SK-N-SH treated with all-trans-retinoic acid at 6 μM for 48 hours (cell line): Measurements from ENCODE around the gene BICD1.

Source experiments
- ATAC-seq: fragments of 200-7000 bp; cut with Tn5 transposase; 3 replicates; pipeline ENCODE4 v1.9.1; 2020; ENCODE audit warnings: mild to moderate bottlenecking, moderate library complexity
- CSRNP3 ChIP-seq: fragments of 250-450 bp; sonication (Bioruptor Pico); IDR thresholded peaks from 2 replicates; pipeline ENCODE4 v1.5.1; 2021; ENCODE audit warnings: mild to moderate bottlenecking, moderate library complexity
- ESRRG ChIP-seq: fragments of 250-450 bp; sonication (Bioruptor Pico); IDR thresholded peaks from 2 replicates; pipeline ENCODE4 v1.6.1; 2021; ENCODE audit warnings: mild to moderate bottlenecking
- GLIS3 ChIP-seq: fragments of 250-450 bp; sonication (Bioruptor Pico); IDR thresholded peaks from 2 replicates; pipeline ENCODE4 v1.5.0; 2020; ENCODE audit warnings: mild to moderate bottlenecking, moderate library complexity
- OSR1 ChIP-seq: fragments of 250-450 bp; sonication (Bioruptor Pico); IDR thresholded peaks from 2 replicates; pipeline ENCODE4 v1.8.0; 2022; ENCODE audit warnings: moderate library complexity, mild to moderate bottlenecking, inconsistent platforms
- POU6F1 ChIP-seq: fragments of 250-450 bp; sonication (Bioruptor Pico); IDR thresholded peaks from 2 replicates; pipeline ENCODE4 v1.8.0; 2021; ENCODE audit warnings: low read depth, mild to moderate bottlenecking, moderate library complexity, borderline replicate concordance
- PPARA ChIP-seq: fragments of 250-450 bp; sonication (Bioruptor Pico); IDR thresholded peaks from 2 replicates; pipeline ENCODE4 v1.5.0; 2020; ENCODE audit warnings: mild to moderate bottlenecking, borderline replicate concordance
- RARB ChIP-seq: fragments of 250-450 bp; sonication (Bioruptor Pico); IDR thresholded peaks from 2 replicates; pipeline ENCODE4 v1.8.0; 2021; ENCODE audit warnings: mild to moderate bottlenecking, moderate library complexity
- SNAI2 ChIP-seq: fragments of 250-450 bp; sonication (Bioruptor Pico); IDR thresholded peaks from 2 replicates; pipeline ENCODE4 v1.5.0; 2020; ENCODE audit warnings: mild to moderate bottlenecking, moderate library complexity
- TSHZ2 ChIP-seq: fragments of 250-450 bp; sonication (Bioruptor Pico); IDR thresholded peaks from 2 replicates; pipeline ENCODE4 v1.5.0; 2020; ENCODE audit warnings: mild to moderate bottlenecking, moderate library complexity
- ZC3H10 ChIP-seq: fragments of 250-450 bp; sonication (Bioruptor Pico); IDR thresholded peaks from 2 replicates; pipeline ENCODE4 v1.5.1; 2021; ENCODE audit warnings: mild to moderate bottlenecking, moderate library complexity
- ZFP3 ChIP-seq: fragments of 250-450 bp; sonication (Bioruptor Pico); IDR thresholded peaks from 2 replicates; pipeline ENCODE4 v1.5.0; 2020; ENCODE audit warnings: mild to moderate bottlenecking, moderate library complexity
- ZFP30 ChIP-seq: fragments of 450-650 bp; formaldehyde crosslinking; IDR thresholded peaks from 2 replicates; pipeline ENCODE4 v1.5.0; 2022; ENCODE audit warnings: mild to moderate bottlenecking, moderate library complexity
- ZNF565 ChIP-seq: fragments of 450-650 bp; formaldehyde crosslinking; conservative IDR thresholded peaks from 2 replicates; pipeline ENCODE4 v1.5.0; 2020; ENCODE audit warnings: low read depth, mild to moderate bottlenecking, moderate library complexity
- ZNF70 ChIP-seq: fragments of 450-650 bp; formaldehyde crosslinking; IDR thresholded peaks from 2 replicates; pipeline ENCODE4 v1.5.0; 2020; ENCODE audit warnings: mild to moderate bottlenecking, moderate library complexity
- ZNF8 ChIP-seq: fragments of 450-650 bp; formaldehyde crosslinking; IDR thresholded peaks from 2 replicates; pipeline ENCODE4 v1.5.0; 2020; ENCODE audit warnings: mild to moderate bottlenecking, moderate library complexity
- TF ChIP-seq, protein P1 (sequence below): fragments of 250-450 bp; sonication (Bioruptor Pico); IDR thresholded peaks from 2 replicates; pipeline ENCODE4 v1.8.0; 2020; ENCODE audit warnings: mild to moderate bottlenecking, moderate library complexity, borderline replicate concordance

The BICD1 gene

GRCh38 chr12:32148372-32148771 lies 41.7 kb downstream of the BICD1 start (continued):
- TF ChIP-seq TSHZ2 (no peak), SNAI2 (CRISPR knock-in tag) (no peak), ZC3H10 (CRISPR knock-in tag) (no peak), ZNF565 (CRISPR knock-in tag) (no peak), ZFP3 (CRISPR knock-in tag) (no peak), PPARA (CRISPR knock-in tag) (no peak), ESRRG (CRISPR knock-in tag) (no peak)

GRCh38 chr12:32149489-32149888 lies 42.8 kb downstream of the BICD1 start:
- no peak for TF ChIP-seq ZNF8 (CRISPR knock-in tag)
- no peak for TF ChIP-seq SNAI2 (CRISPR knock-in tag)
- no peak for TF ChIP-seq GLIS3 (CRISPR knock-in tag)
- no peak for TF ChIP-seq POU6F1
- no peak for TF ChIP-seq ZFP3 (CRISPR knock-in tag)
- TF ChIP-seq ZC3H10 (CRISPR knock-in tag) = no peak
- TF ChIP-seq CSRNP3 (CRISPR knock-in tag) = no peak
- no peak for TF ChIP-seq ZNF70 (CRISPR knock-in tag)
- TF ChIP-seq TSHZ2 = no peak
- TF ChIP-seq ZFP30 (CRISPR knock-in tag) = no peak
- TF ChIP-seq OSR1 (CRISPR knock-in tag) = no peak
- no peak for TF ChIP-seq ESRRG (CRISPR knock-in tag)
- ATAC-seq = no peak

DNA sequence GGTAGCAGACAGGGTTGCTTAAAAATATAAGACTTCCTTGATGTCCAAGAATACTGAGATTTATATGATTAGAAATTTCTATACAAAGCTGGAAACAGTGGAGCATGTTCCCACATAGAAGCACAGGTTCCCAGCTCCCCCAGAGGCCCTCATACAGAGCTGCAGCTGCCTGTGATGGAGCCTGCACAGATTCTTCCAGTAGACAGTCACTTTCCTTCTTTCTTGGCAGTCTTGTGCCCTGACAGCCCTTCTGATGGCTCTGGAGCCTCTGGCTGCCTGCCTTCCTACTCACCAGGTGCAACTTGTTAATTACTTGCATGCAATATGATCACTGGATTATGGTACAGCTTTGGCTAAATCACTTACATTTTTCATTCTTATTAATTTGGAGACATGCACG lies 44.4 kb downstream of the BICD1 start:
- ATAC-seq = no peak

More for the DNA sequence above, 44.4 kb downstream of the BICD1 start:
- no peak for TF ChIP-seq ZNF8 (CRISPR knock-in tag)
- no peak for TF ChIP-seq RARB (CRISPR knock-in tag)
- TF ChIP-seq TSHZ2 = no peak
- TF ChIP-seq, protein P1, sequence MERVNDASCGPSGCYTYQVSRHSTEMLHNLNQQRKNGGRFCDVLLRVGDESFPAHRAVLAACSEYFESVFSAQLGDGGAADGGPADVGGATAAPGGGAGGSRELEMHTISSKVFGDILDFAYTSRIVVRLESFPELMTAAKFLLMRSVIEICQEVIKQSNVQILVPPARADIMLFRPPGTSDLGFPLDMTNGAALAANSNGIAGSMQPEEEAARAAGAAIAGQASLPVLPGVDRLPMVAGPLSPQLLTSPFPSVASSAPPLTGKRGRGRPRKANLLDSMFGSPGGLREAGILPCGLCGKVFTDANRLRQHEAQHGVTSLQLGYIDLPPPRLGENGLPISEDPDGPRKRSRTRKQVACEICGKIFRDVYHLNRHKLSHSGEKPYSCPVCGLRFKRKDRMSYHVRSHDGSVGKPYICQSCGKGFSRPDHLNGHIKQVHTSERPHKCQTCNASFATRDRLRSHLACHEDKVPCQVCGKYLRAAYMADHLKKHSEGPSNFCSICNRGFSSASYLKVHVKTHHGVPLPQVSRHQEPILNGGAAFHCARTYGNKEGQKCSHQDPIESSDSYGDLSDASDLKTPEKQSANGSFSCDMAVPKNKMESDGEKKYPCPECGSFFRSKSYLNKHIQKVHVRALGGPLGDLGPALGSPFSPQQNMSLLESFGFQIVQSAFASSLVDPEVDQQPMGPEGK (CRISPR knock-in tag) = no peak
- TF ChIP-seq GLIS3 (CRISPR knock-in tag) = no peak
- TF ChIP-seq OSR1 (CRISPR knock-in tag) = no peak
- TF ChIP-seq ZFP3 (CRISPR knock-in tag) = no peak
